Ishikawa (cell line): ENCODE measurements around the gene HDAC5.

ENCODE experiments used
- CREB1 ChIP-seq: IDR thresholded peaks from 2 replicates; pipeline ENCODE4 v1.6.1; 2012; ENCODE audit warnings: low read depth
- EGR1 ChIP-seq: IDR thresholded peaks from 2 replicates; pipeline ENCODE4 v1.6.1; 2012
- TAF1 ChIP-seq: IDR thresholded peaks from 2 replicates; pipeline ENCODE4 v1.6.1; 2012; ENCODE audit warnings: low read depth, mild to moderate bottlenecking
- YY1 ChIP-seq: IDR thresholded peaks from 2 replicates; pipeline ENCODE4 v1.6.1; 2012; ENCODE audit warnings: low read depth
- ZBTB7A ChIP-seq: IDR thresholded peaks from 2 replicates; pipeline ENCODE4 v1.6.1; 2012; ENCODE audit warnings: low read depth
- TF ChIP-seq, protein P1 (sequence below): IDR thresholded peaks from 2 replicates; pipeline ENCODE4 v1.6.1; 2012
- TF ChIP-seq, protein P2 (sequence below): IDR thresholded peaks from 2 replicates; pipeline ENCODE4 v1.6.1; 2012; ENCODE audit warnings: low read depth, mild to moderate bottlenecking

DNA sequence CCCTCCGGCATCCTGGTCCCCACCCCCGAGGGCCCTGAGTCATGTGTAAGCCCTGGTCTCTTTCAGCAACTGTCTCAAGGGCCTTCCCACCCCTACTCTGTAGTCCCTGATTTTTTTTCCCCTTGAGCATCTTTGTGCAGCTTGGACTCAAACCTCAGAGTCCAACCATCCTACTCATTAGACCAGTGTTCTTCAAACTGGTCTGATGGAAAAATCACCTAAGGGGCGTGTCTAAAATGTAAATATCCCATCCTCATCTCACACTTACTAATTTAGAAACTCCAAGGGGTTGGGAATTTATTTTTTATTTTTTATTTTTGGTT, 52.3 kb downstream of the HDAC5 start:
- TF ChIP-seq ZBTB7A = no peak
- TF ChIP-seq TAF1 = no peak
- no peak for TF ChIP-seq CREB1
- TF ChIP-seq, protein P1, sequence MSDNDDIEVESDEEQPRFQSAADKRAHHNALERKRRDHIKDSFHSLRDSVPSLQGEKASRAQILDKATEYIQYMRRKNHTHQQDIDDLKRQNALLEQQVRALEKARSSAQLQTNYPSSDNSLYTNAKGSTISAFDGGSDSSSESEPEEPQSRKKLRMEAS = no peak
- no peak for TF ChIP-seq YY1
- TF ChIP-seq, protein P2, sequence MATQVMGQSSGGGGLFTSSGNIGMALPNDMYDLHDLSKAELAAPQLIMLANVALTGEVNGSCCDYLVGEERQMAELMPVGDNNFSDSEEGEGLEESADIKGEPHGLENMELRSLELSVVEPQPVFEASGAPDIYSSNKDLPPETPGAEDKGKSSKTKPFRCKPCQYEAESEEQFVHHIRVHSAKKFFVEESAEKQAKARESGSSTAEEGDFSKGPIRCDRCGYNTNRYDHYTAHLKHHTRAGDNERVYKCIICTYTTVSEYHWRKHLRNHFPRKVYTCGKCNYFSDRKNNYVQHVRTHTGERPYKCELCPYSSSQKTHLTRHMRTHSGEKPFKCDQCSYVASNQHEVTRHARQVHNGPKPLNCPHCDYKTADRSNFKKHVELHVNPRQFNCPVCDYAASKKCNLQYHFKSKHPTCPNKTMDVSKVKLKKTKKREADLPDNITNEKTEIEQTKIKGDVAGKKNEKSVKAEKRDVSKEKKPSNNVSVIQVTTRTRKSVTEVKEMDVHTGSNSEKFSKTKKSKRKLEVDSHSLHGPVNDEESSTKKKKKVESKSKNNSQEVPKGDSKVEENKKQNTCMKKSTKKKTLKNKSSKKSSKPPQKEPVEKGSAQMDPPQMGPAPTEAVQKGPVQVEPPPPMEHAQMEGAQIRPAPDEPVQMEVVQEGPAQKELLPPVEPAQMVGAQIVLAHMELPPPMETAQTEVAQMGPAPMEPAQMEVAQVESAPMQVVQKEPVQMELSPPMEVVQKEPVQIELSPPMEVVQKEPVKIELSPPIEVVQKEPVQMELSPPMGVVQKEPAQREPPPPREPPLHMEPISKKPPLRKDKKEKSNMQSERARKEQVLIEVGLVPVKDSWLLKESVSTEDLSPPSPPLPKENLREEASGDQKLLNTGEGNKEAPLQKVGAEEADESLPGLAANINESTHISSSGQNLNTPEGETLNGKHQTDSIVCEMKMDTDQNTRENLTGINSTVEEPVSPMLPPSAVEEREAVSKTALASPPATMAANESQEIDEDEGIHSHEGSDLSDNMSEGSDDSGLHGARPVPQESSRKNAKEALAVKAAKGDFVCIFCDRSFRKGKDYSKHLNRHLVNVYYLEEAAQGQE = no peak
- TF ChIP-seq EGR1 = no peak
